ENCODE results near the gene PRKN. TPM values are rescaled to one million over a fixed set of nuclear protein-coding genes. Genes with fewer than 3 reads are reported as not detected.

The PRKN gene
- total RNA-seq, 3 donors from 2014 or later = 0.05 to 0.13 TPM; not detected in 1

- DNase-seq = no peak
- Mint-ChIP-seq H3K9me3 (no peaks in the 10 kb centered on the region), H3K4me1 (ENCODE audit: low read depth) (no peaks in the 10 kb centered on the region), H3K4me3 (no peak overlapping the region), H3K27me3 (ENCODE audit: low read depth) (no peaks in the 10 kb centered on the region), H3K36me3 (ENCODE audit: insufficient read depth) (peaks cover 2% of the 10 kb centered on the region)
- ATAC-seq = no peak
Observed at GRCh38 chr6:161926324-161926723, 801.2 kb downstream of the PRKN start.

GRCh38 chr6:161924516-161925116, 803.0 kb downstream of the PRKN start:
- Mint-ChIP-seq H3K9me3 (no peaks in the 10 kb centered on the region), H3K27me3 (ENCODE audit: low read depth) (no peaks in the 10 kb centered on the region), H3K4me1 (ENCODE audit: low read depth) (no peaks in the 10 kb centered on the region), H3K4me3 (no peak overlapping the region), H3K36me3 (ENCODE audit: insufficient read depth) (peaks cover 2% of the 10 kb centered on the region)
- ATAC-seq = no peak
- DNase-seq = no peak

DNA sequence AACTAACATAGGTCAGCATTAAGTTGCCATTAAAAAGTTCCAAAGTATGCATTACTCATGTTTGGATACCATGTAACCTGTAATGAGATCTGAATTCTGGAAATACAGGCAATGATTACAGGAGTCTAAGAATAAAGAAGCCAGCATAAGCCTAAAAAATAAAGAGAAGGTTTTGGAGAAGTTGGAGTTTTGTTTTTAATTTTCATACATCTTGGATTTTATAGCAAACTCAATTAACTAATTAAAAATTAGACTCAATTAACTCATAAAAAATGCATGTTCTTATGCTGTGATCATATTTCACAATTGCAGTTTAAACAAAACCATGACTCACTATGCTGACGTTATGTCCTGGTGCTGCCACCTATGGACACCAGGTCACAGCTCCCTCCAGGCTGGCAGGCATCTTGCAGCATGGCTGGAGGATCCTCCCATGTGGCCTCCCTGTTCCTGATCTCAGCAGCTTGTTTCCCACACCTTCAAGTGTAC, 804.9 kb downstream of the PRKN start:
- DNase-seq (no peak), ATAC-seq (no peak)
- no peaks in the 10 kb centered on the region for H3K9me3 Mint-ChIP-seq

GRCh38 chr6:161921602-161922395, 805.8 kb downstream of the PRKN start:
- no peak overlapping the region for H3K4me3 Mint-ChIP-seq
- H3K9me3 Mint-ChIP-seq = no peaks in the 10 kb centered on the region
- no peaks in the 10 kb centered on the region for H3K27me3 Mint-ChIP-seq (ENCODE audit: low read depth)
- H3K36me3 Mint-ChIP-seq (ENCODE audit: insufficient read depth) = no peaks in the 10 kb centered on the region
- ATAC-seq (no peak), DNase-seq (no peak)
- no peaks in the 10 kb centered on the region for H3K4me1 Mint-ChIP-seq (ENCODE audit: low read depth)

More for the DNA sequence above, 804.9 kb downstream of the PRKN start:
- Mint-ChIP-seq H3K4me3 (no peak overlapping the region), H3K4me1 (ENCODE audit: low read depth) (no peaks in the 10 kb centered on the region), H3K27me3 (ENCODE audit: low read depth) (no peaks in the 10 kb centered on the region), H3K36me3 (ENCODE audit: insufficient read depth) (no peaks in the 10 kb centered on the region)

- ATAC-seq = no peak
- Mint-ChIP-seq H3K4me1 (ENCODE audit: low read depth) (no peaks in the 10 kb centered on the region), H3K4me3 (no peak overlapping the region), H3K36me3 (ENCODE audit: insufficient read depth) (no peaks in the 10 kb centered on the region), H3K9me3 (no peaks in the 10 kb centered on the region), H3K27me3 (ENCODE audit: low read depth) (no peaks in the 10 kb centered on the region)
- DNase-seq = no peak
Observed at GRCh38 chr6:161919691-161920090, 807.9 kb downstream of the PRKN start.

GRCh38 chr6:161918628-161919205, 808.8 kb downstream of the PRKN start:
- no peaks in the 10 kb centered on the region for H3K36me3 Mint-ChIP-seq (ENCODE audit: insufficient read depth)
- H3K4me1 Mint-ChIP-seq (ENCODE audit: low read depth) = no peaks in the 10 kb centered on the region
- H3K4me3 Mint-ChIP-seq = no peak overlapping the region
- no peak for DNase-seq
- no peak for ATAC-seq
- H3K27me3 Mint-ChIP-seq (ENCODE audit: low read depth) = no peaks in the 10 kb centered on the region
- no peaks in the 10 kb centered on the region for H3K9me3 Mint-ChIP-seq

GRCh38 chr6:161918109-161918531, 809.4 kb downstream of the PRKN start:
- no peaks in the 10 kb centered on the region for H3K27me3 Mint-ChIP-seq (ENCODE audit: low read depth)
- no peak for ATAC-seq
- no peaks in the 10 kb centered on the region for H3K4me1 Mint-ChIP-seq (ENCODE audit: low read depth)
- no peaks in the 10 kb centered on the region for H3K9me3 Mint-ChIP-seq
- no peak for DNase-seq
- H3K4me3 Mint-ChIP-seq = no peak overlapping the region
- H3K36me3 Mint-ChIP-seq (ENCODE audit: insufficient read depth) = no peaks in the 10 kb centered on the region

DNA sequence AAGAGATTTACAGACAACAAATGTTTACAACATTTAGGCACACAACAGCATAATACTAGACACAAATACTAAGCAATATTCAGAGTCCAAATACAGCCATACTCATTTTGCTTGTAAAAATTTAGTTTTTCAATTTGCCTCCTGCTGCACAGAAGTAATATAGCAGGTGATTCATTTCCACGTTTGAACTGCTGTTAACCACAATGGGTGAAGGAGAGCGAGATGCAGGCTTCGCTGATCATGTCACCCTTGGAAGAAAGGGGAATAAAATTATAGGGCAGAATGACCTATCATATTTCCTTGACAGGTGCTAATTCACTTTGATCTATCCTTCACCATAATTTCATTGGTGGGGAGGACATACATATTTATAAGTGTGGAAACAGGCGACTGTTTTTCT, 809.9 kb downstream of the PRKN start:
- no peaks in the 10 kb centered on the region for H3K9me3 Mint-ChIP-seq
- H3K27me3 Mint-ChIP-seq (ENCODE audit: low read depth) = no peaks in the 10 kb centered on the region
- no peak overlapping the region for H3K4me3 Mint-ChIP-seq
- H3K4me1 Mint-ChIP-seq (ENCODE audit: low read depth) = no peaks in the 10 kb centered on the region
- no peaks in the 10 kb centered on the region for H3K36me3 Mint-ChIP-seq (ENCODE audit: insufficient read depth)
- DNase-seq (no peak), ATAC-seq (no peak)

DNA sequence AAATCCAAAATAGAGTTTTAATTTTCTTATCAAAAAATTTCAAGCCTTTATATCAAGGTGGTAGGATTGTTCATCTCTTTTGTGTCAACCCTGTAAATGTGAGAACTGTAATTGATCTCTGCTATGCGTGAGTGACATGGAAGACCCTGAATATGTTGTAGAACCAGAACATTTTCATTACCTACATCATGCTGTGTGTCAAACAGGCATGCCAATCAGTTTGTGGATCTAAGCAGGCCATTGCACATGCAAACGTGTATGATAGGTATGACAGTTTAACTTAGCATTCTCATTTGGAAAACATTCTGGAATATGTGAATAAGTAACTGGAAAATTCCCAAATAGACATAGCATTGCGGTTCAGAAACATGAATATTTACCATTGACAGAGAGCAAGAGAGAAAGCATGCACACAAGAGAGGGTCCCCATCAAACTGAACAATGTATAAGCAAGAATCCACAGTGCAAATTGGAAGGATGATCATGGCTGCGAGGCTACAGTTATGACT, 812.1 kb downstream of the PRKN start:
- Mint-ChIP-seq H3K4me1 (ENCODE audit: low read depth) (no peaks in the 10 kb centered on the region), H3K4me3 (no peak overlapping the region), H3K9me3 (no peaks in the 10 kb centered on the region), H3K27me3 (ENCODE audit: low read depth) (no peaks in the 10 kb centered on the region), H3K36me3 (ENCODE audit: insufficient read depth) (no peaks in the 10 kb centered on the region)
- ATAC-seq (no peak), DNase-seq (no peak)

DNA sequence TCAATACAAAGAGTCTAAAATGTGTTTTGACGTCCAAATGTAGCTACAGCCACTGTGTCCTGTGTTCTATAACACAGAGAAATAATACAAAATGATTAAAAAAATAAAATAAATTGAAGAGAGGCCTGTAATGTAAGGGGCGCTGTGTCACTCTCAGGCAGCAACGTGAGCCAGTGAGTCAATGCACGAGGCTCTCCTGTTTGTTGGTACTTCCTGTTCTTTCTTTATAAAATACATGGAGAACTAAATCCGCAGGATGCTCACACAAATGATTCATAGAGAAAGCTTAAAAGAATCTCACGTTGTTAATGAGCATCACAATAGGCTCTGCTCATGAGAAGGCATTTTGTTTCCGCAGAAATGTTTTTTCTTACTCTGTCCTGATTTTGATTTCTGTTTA, 818.7 kb downstream of the PRKN start:
- Mint-ChIP-seq H3K4me3 (no peak overlapping the region), H3K27me3 (ENCODE audit: low read depth) (no peaks in the 10 kb centered on the region), H3K4me1 (ENCODE audit: low read depth) (no peaks in the 10 kb centered on the region), H3K36me3 (ENCODE audit: insufficient read depth) (no peaks in the 10 kb centered on the region), H3K9me3 (no peaks in the 10 kb centered on the region)
- DNase-seq (no peak), ATAC-seq (no peak)

DNA sequence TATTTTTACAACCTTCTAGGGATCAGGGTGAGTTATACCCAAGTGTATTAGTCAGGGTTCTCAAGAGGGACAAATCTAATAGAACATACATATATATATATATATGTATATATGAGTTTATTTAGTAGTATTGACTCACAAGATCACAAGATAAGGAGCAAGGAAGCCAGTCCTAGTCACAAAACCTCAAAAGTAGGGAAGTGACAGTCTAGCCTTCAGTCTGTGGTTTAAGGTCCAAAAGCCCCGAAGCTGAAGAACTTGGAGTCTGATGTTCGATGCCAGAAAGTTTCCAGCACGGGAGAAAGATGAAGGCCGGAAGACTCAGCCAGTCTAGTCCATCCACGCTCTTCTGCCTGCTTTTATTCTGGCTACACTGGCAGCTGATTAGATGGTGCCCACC, 821.0 kb downstream of the PRKN start:
- no peaks in the 10 kb centered on the region for H3K9me3 Mint-ChIP-seq
- ATAC-seq (no peak), DNase-seq (no peak)
- H3K27me3 Mint-ChIP-seq (ENCODE audit: low read depth) = no peaks in the 10 kb centered on the region
- H3K36me3 Mint-ChIP-seq (ENCODE audit: insufficient read depth) = no peaks in the 10 kb centered on the region
- no peak overlapping the region for H3K4me3 Mint-ChIP-seq
- no peaks in the 10 kb centered on the region for H3K4me1 Mint-ChIP-seq (ENCODE audit: low read depth)

- no peaks in the 10 kb centered on the region for H3K4me1 Mint-ChIP-seq (ENCODE audit: low read depth)
Observed at GRCh38 chr6:161903584-161904212, 823.9 kb downstream of the PRKN start.

GRCh38 chr6:161901740-161902426, 825.7 kb downstream of the PRKN start:
- no peak for DNase-seq
- no peak for ATAC-seq
- Mint-ChIP-seq H3K9me3 (no peaks in the 10 kb centered on the region), H3K27me3 (ENCODE audit: low read depth) (no peaks in the 10 kb centered on the region), H3K4me3 (no peak overlapping the region), H3K4me1 (ENCODE audit: low read depth) (no peaks in the 10 kb centered on the region), H3K36me3 (ENCODE audit: insufficient read depth) (no peaks in the 10 kb centered on the region)

More at GRCh38 chr6:161903584-161904212, 823.9 kb downstream of the PRKN start:
- Mint-ChIP-seq H3K4me3 (no peak overlapping the region), H3K9me3 (no peaks in the 10 kb centered on the region), H3K27me3 (ENCODE audit: low read depth) (no peaks in the 10 kb centered on the region), H3K36me3 (ENCODE audit: insufficient read depth) (no peaks in the 10 kb centered on the region)
- DNase-seq (no peak), ATAC-seq (no peak)

GRCh38 chr6:161894436-161894835, 833.1 kb downstream of the PRKN start:
- Mint-ChIP-seq H3K4me1 (ENCODE audit: low read depth) (no peaks in the 10 kb centered on the region), H3K9me3 (no peaks in the 10 kb centered on the region), H3K27me3 (ENCODE audit: low read depth) (no peaks in the 10 kb centered on the region), H3K4me3 (no peak overlapping the region), H3K36me3 (ENCODE audit: insufficient read depth) (no peaks in the 10 kb centered on the region)
- no peak for DNase-seq
- no peak for ATAC-seq

Measured in activated T-cell treated with anti-CD3 and anti-CD28 coated beads, Interleukin-2, amount 50 U/mL, for 4 hours (primary cell).